Measurements from ENCODE around the gene ASB16. TPM values are rescaled to one million over a fixed set of nuclear protein-coding genes. Genes with fewer than 3 reads are reported as not detected.

ASB16 gene
- total and polyA plus RNA-seq, 9 of the 15 experiments (the other 6 are each of a cell fraction or from before 2014, with no cell fraction given): 0.03 to 0.07 TPM; not detected in 7

- TF ChIP-seq SRSF3 (IDR thresholded peaks at IDR 0.05; ENCODE audit: insufficient read depth, low read length): no peak
- TF ChIP-seq NFE2L1 (tag; IDR thresholded peaks at IDR 0.05; ENCODE audit: borderline replicate concordance, low read depth): no peak
- TF ChIP-seq KDM1A (IDR thresholded peaks at IDR 0.05): no peak
- no peak for TF ChIP-seq ZNF79 (CRISPR knock-in tag; IDR thresholded peaks at IDR 0.05; ENCODE audit: low read depth)
- TF ChIP-seq TFAP4 (CRISPR knock-in tag; IDR thresholded peaks at IDR 0.05; ENCODE audit: borderline replicate concordance): no peak
- 0 out of 2 replicates have a peak, but pooled peaks have one; percentile 9 for TF ChIP-seq ZEB2 (IDR thresholded peaks at IDR 0.05)
- TF ChIP-seq REST (IDR thresholded peaks at IDR 0.05; ENCODE audit: borderline replicate concordance): peak; percentile 22; the same call in 1 of the 2 replicates
- TF ChIP-seq REST (CRISPR knock-in tag; IDR thresholded peaks at IDR 0.05; ENCODE audit: low read depth): no peak
- no peak for TF ChIP-seq FOXK2 (conservative IDR thresholded peaks at IDR 0.05 in 1 of 2, IDR thresholded peaks at IDR 0.05 in 1 of 2; ENCODE audit: low read depth in 2 of 2)
Measured at GRCh38 chr17:44203731-44204440, 33.4 kb downstream of the ASB16 start (continued).
